ENCODE results near the gene PTPN2. TPM values are rescaled to one million over a fixed set of nuclear protein-coding genes. Genes with fewer than 3 reads are reported as not detected.
"Not testable (repeated sequence)": the region's sequence is repeated elsewhere in the genome, so short reads cannot be mapped to it uniquely, and the experiment has no call there.

The PTPN2 gene
- polyA plus RNA-seq, 1 donor from 2014 or later, result 45.7 TPM

- no peak overlapping the region for H3K4me2 ChIP-seq (ENCODE audit: low read length)
- no peak overlapping the region for H3K9ac ChIP-seq (ENCODE audit: low read length)
- H3K9me3 ChIP-seq (ENCODE audit: low read length), result no peaks in the 10 kb centered on the region
- no peaks in the 10 kb centered on the region for H3K36me3 ChIP-seq (ENCODE audit: insufficient read depth, low read length)
- no peak overlapping the region for H3K27ac ChIP-seq (ENCODE audit: low read length)
- H3K79me2 ChIP-seq (replicated peaks; ENCODE audit: insufficient read depth, low read length), result no peaks in the 10 kb centered on the region
- no peaks in the 10 kb centered on the region for H3F3A ChIP-seq (ENCODE audit: insufficient read depth, low read length, poor library complexity, severe bottlenecking)
- no peaks in the 10 kb centered on the region for H3K27me3 ChIP-seq (ENCODE audit: insufficient read depth, low read depth, low read length)
- H3K9me2 ChIP-seq (ENCODE audit: insufficient read depth, low read length), result no peaks in the 10 kb centered on the region
- H4K20me1 ChIP-seq (ENCODE audit: insufficient read depth), result no peaks in the 10 kb centered on the region
- no peak overlapping the region for H2AFZ ChIP-seq (ENCODE audit: low read depth, low read length)
- no peak for TF ChIP-seq POLR2AphosphoS5 (IDR thresholded peaks at IDR 0.05)
- TF ChIP-seq TAF1 (IDR thresholded peaks at IDR 0.05; ENCODE audit: low read depth), result no peak
- no peak for TF ChIP-seq RAD21 (conservative IDR thresholded peaks at IDR 0.05)
- TF ChIP-seq REST (IDR thresholded peaks at IDR 0.05; ENCODE audit: borderline replicate concordance), result no peak
- no peak for TF ChIP-seq EP300 (conservative IDR thresholded peaks at IDR 0.05; ENCODE audit: poor library complexity, severe bottlenecking)
- TF ChIP-seq MXI1 (conservative IDR thresholded peaks at IDR 0.05; ENCODE audit: poor library complexity, severe bottlenecking), result no peak
- TF ChIP-seq EZH2 (IDR thresholded peaks at IDR 0.05; ENCODE audit: borderline replicate concordance, insufficient read depth, low read length, poor library complexity, severe bottlenecking), result no peak
- no peak for TF ChIP-seq SMC3 (conservative IDR thresholded peaks at IDR 0.05; ENCODE audit: poor library complexity)
- no peak for TF ChIP-seq CTCF (IDR thresholded peaks at IDR 0.05; ENCODE audit: poor library complexity, severe bottlenecking)
- H3K4me3 ChIP-seq (ENCODE audit: low read length), result no peak overlapping the region
Observed at GRCh38 chr18:12906119-12906518, 22.1 kb upstream of the PTPN2 start.

- H3K79me2 ChIP-seq (replicated peaks; ENCODE audit: insufficient read depth, low read length), result no peaks in the 10 kb centered on the region
- no peaks in the 10 kb centered on the region for H3K27me3 ChIP-seq (ENCODE audit: insufficient read depth, low read depth, low read length)
- H3K4me2 ChIP-seq (ENCODE audit: low read length), result no peak overlapping the region
- TF ChIP-seq EP300 (conservative IDR thresholded peaks at IDR 0.05; ENCODE audit: poor library complexity, severe bottlenecking), result no peak
- TF ChIP-seq EZH2 (IDR thresholded peaks at IDR 0.05; ENCODE audit: borderline replicate concordance, insufficient read depth, low read length, poor library complexity, severe bottlenecking), result no peak
- no peak for TF ChIP-seq MXI1 (conservative IDR thresholded peaks at IDR 0.05; ENCODE audit: poor library complexity, severe bottlenecking)
- no peak for TF ChIP-seq CTCF (IDR thresholded peaks at IDR 0.05; ENCODE audit: poor library complexity, severe bottlenecking)
- TF ChIP-seq REST (IDR thresholded peaks at IDR 0.05; ENCODE audit: borderline replicate concordance), result no peak
- TF ChIP-seq SMC3 (conservative IDR thresholded peaks at IDR 0.05; ENCODE audit: poor library complexity), result no peak
- TF ChIP-seq TAF1 (IDR thresholded peaks at IDR 0.05; ENCODE audit: low read depth), result no peak
- no peak for TF ChIP-seq POLR2AphosphoS5 (IDR thresholded peaks at IDR 0.05)
- TF ChIP-seq RAD21 (conservative IDR thresholded peaks at IDR 0.05), result no peak
- H3K27ac ChIP-seq (ENCODE audit: low read length), result no peak overlapping the region
- H3K4me3 ChIP-seq (ENCODE audit: low read length), result no peak overlapping the region
- H3K9me2 ChIP-seq (ENCODE audit: insufficient read depth, low read length), result no peaks in the 10 kb centered on the region
- no peak overlapping the region for H2AFZ ChIP-seq (ENCODE audit: low read depth, low read length)
- H3K36me3 ChIP-seq (ENCODE audit: insufficient read depth, low read length), result no peaks in the 10 kb centered on the region
- no peaks in the 10 kb centered on the region for H4K20me1 ChIP-seq (ENCODE audit: insufficient read depth)
- no peak overlapping the region for H3K9ac ChIP-seq (ENCODE audit: low read length)
- H3K9me3 ChIP-seq (ENCODE audit: low read length), result no peaks in the 10 kb centered on the region
- no peaks in the 10 kb centered on the region for H3F3A ChIP-seq (ENCODE audit: insufficient read depth, low read length, poor library complexity, severe bottlenecking)
Observed at GRCh38 chr18:12904012-12904516, 20.0 kb upstream of the PTPN2 start.

- H3K27ac ChIP-seq (ENCODE audit: low read length); H3K4me3 ChIP-seq (ENCODE audit: low read length); H3K9me3 ChIP-seq (ENCODE audit: low read length); H3K9me2 ChIP-seq (ENCODE audit: insufficient read depth, low read length); H3K36me3 ChIP-seq (ENCODE audit: insufficient read depth, low read length); H3K4me2 ChIP-seq (ENCODE audit: low read length); H4K20me1 ChIP-seq (ENCODE audit: insufficient read depth); H3K9ac ChIP-seq (ENCODE audit: low read length); H2AFZ ChIP-seq (ENCODE audit: low read depth, low read length); H3F3A ChIP-seq (ENCODE audit: insufficient read depth, low read length, poor library complexity, severe bottlenecking); H3K79me2 ChIP-seq (replicated peaks; ENCODE audit: insufficient read depth, low read length); H3K27me3 ChIP-seq (ENCODE audit: insufficient read depth, low read depth, low read length): not testable (repeated sequence)
Observed at GRCh38 chr18:12901208-12901607, 17.2 kb upstream of the PTPN2 start.

All from neural cell (in vitro differentiated cells).